ENCODE data around the gene DCDC1. TPM values are rescaled to one million over a fixed set of nuclear protein-coding genes. Genes with fewer than 3 reads are reported as not detected.
"Not testable (repeated sequence)": the region's sequence is repeated elsewhere in the genome, so short reads cannot be mapped to it uniquely, and the experiment has no call there.

The DCDC1 gene
- total RNA-seq, 1 experiment from 2014 or later, result not detected

- POLR2A ChIA-PET, result no interaction called here
- intact Hi-C loops (cut with micrococcal nuclease; ENCODE audit: unreplicated experiment) (no loop called here), in situ Hi-C loops (cut with HindIII; ENCODE audit: low pct_unique_long_range_greater_than_20kb, low sequenced_read_pairs) (no loop called here)
- no peaks in the 10 kb centered on the region for H3K36me3 ChIP-seq (ENCODE audit: control insufficient read depth, insufficient read depth, low read length)
- no TSS peak for BruUV-seq (replicated peaks)
- ATAC-seq, result no peak
- no peak overlapping the region for H3K4me3 ChIP-seq (ENCODE audit: low read depth in 2 of 2, low read length in 2 of 2)
- no peaks in the 10 kb centered on the region for H3K4me1 ChIP-seq (ENCODE audit: control insufficient read depth, insufficient read depth, low read length)
- H3K9me3 ChIP-seq (ENCODE audit: control insufficient read depth, insufficient read depth, low read depth, low read length), result no peaks in the 10 kb centered on the region
- TF ChIP-seq SIN3A (IDR thresholded peaks at IDR 0.05; ENCODE audit: borderline replicate concordance, insufficient read depth, low read depth, low read length) (no peak), TCF7L2 (IDR thresholded peaks at IDR 0.05; ENCODE audit: low read depth, low read length) (no peak), REST (IDR thresholded peaks at IDR 0.05; ENCODE audit: insufficient read depth in 1 of 2, low read depth in 2 of 2, low read length in 1 of 2) (no peak), POLR2AphosphoS5 (IDR thresholded peaks at IDR 0.05; ENCODE audit: low read depth, low read length) (no peak), CTCF (IDR thresholded peaks at IDR 0.05) (no peak)
- no peak for DNase-seq (ENCODE audit: low read depth, low spot score)
- H3K27me3 ChIP-seq (ENCODE audit: control insufficient read depth, insufficient read depth, low read length), result no peaks in the 10 kb centered on the region
- no peak overlapping the region for H3K27ac ChIP-seq (ENCODE audit: low read length)
- CTCF ChIA-PET, result no interaction called here
Measured at GRCh38 chr11:31295308-31295707, 74.2 kb downstream of the DCDC1 start.

DNA sequence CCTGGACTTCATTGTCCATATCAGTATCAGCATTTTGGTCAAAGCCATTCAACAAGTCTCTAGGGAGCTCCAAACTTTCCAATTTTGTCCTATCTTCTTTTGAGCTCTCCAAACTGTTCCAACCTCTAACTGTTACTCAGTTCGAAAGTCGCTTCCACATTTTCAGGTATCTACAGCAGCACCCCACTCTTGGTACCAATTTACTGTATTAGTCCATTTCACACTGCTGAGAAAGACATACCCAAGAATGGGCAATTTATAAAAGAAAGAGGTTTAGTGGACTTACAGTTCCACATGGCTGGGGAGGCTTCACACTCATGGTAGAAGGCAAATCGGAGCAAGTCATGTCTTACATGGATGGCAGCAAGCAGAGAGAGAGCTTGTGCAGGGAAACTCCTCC, 96.0 kb downstream of the DCDC1 start:
- in situ Hi-C loops (cut with HindIII; ENCODE audit: low pct_unique_long_range_greater_than_20kb, low sequenced_read_pairs); H3K27ac ChIP-seq (ENCODE audit: low read length); H3K4me3 ChIP-seq (ENCODE audit: low read depth in 2 of 2, low read length in 2 of 2); DNase-seq (ENCODE audit: low read depth, low spot score); ATAC-seq; H3K4me1 ChIP-seq (ENCODE audit: control insufficient read depth, insufficient read depth, low read length); CTCF ChIA-PET; H3K27me3 ChIP-seq (ENCODE audit: control insufficient read depth, insufficient read depth, low read length); BruUV-seq (replicated peaks); H3K36me3 ChIP-seq (ENCODE audit: control insufficient read depth, insufficient read depth, low read length); H3K9me3 ChIP-seq (ENCODE audit: control insufficient read depth, insufficient read depth, low read depth, low read length); POLR2A ChIA-PET; intact Hi-C loops (cut with micrococcal nuclease; ENCODE audit: unreplicated experiment): not testable (repeated sequence)

GRCh38 chr11:31267720-31268119, 101.8 kb downstream of the DCDC1 start:
- ChIA-PET CTCF (no interaction called here), POLR2A (no interaction called here)
- Histone ChIP-seq H3K4me1 (ENCODE audit: control insufficient read depth, insufficient read depth, low read length) (no peaks in the 10 kb centered on the region), H3K27me3 (ENCODE audit: control insufficient read depth, insufficient read depth, low read length) (no peaks in the 10 kb centered on the region), H3K4me3 (ENCODE audit: low read depth in 2 of 2, low read length in 2 of 2) (no peak overlapping the region), H3K36me3 (ENCODE audit: control insufficient read depth, insufficient read depth, low read length) (no peaks in the 10 kb centered on the region), H3K27ac (ENCODE audit: low read length) (no peak overlapping the region), H3K9me3 (ENCODE audit: control insufficient read depth, insufficient read depth, low read depth, low read length) (no peaks in the 10 kb centered on the region)
- in situ Hi-C loops (cut with HindIII; ENCODE audit: low pct_unique_long_range_greater_than_20kb, low sequenced_read_pairs), result no loop called here
- intact Hi-C loops (cut with micrococcal nuclease; ENCODE audit: unreplicated experiment), result no loop called here
- DNase-seq (ENCODE audit: low read depth, low spot score) (no peak), ATAC-seq (no peak)
- no TSS peak for BruUV-seq (replicated peaks)
- TF ChIP-seq TCF7L2 (IDR thresholded peaks at IDR 0.05; ENCODE audit: low read depth, low read length), result no peak
- TF ChIP-seq CTCF (IDR thresholded peaks at IDR 0.05), result no peak

All from Panc1 (cell line).